HepG2 (cell line): ENCODE data around the gene COL4A2. TPM values are rescaled to one million over a fixed set of nuclear protein-coding genes. Genes with fewer than 3 reads are reported as not detected.

Source experiments
- ATAC-seq: fragments of 200-7000 bp; cut with Tn5 transposase; 3 replicates; pipeline ENCODE4 v1.9.1; 2020; ENCODE audit warnings: mild to moderate bottlenecking, moderate library complexity
- BruUV-seq: library from RNA; stranded (reverse); fragments of 400-500 nt; replicated peaks from 2 replicates; lab custom pipeline; 2021; lab: Mats Ljungman, UMichigan
- CTCF ChIA-PET: fragments of 300-600 bp; formaldehyde crosslinking; extraction: SDS; loops from one replicate; lab custom pipeline; 2021; ENCODE audit warnings: low total read pairs, inconsistent platforms, low intra/inter-chr PET ratio; lab: Yijun Ruan, JAX
- POLR2A ChIA-PET: fragments of 350-600 bp; sonication (Branson Sonifier 250); formaldehyde crosslinking; loops from one replicate; lab custom pipeline; 2020; ENCODE audit warnings: antibody characterized with exemption, inconsistent platforms; lab: Yijun Ruan, JAX
- DNase-seq: peaks from one replicate; pipeline ENCODE4 v3.0.0-alpha.2; 2015; ENCODE audit warnings: low spot score
- FAIRE-seq: peaks from 3 replicates; lab custom pipeline; 2011; peaks lifted over from hg19 to GRCh38; lab: Jason Lieb, UNC
- H2AFZ ChIP-seq: one replicate; pipeline ENCODE4 v1.6.1; 2011; ENCODE audit warnings: low read length, inconsistent platforms
- H3K27ac ChIP-seq: fragments of 300-600 bp; 3 replicates; pipeline ENCODE4 v1.8.0; 2011; ENCODE audit warnings: mixed run types, mild to moderate bottlenecking, mixed read lengths, low read length, inconsistent platforms; ENCODE audit not compliant: insufficient read depth; ENCODE audit errors: extremely low read length
- H3K27me3 ChIP-seq, 2 experiments: fragments of 200-600 bp in 1 of 2; 2 replicates in 1 of 2; 3 replicates in 1 of 2; pipeline versions ENCODE4 v1.6.0 to v1.8.0; 2011; ENCODE audit warnings: low read length in 2 of 2, mild to moderate bottlenecking in 2 of 2, moderate library complexity in 2 of 2, inconsistent platforms in 1 of 2; ENCODE audit not compliant: insufficient read depth in 2 of 2, control insufficient read depth in 1 of 2
- H3K36me3 ChIP-seq, 2 experiments: fragments of 200-600 bp in 1 of 2; replicated peaks in 1 of 2; 2 replicates in 1 of 2; 3 replicates in 1 of 2; pipeline versions ENCODE4 v1.5.1 to v1.8.0; 2011; ENCODE audit warnings: low read length in 2 of 2, inconsistent platforms in 1 of 2; ENCODE audit not compliant: insufficient read depth in 2 of 2, control insufficient read depth in 1 of 2
- H3K4me1 ChIP-seq: 2 replicates; pipeline ENCODE4 v1.5.1; 2012; ENCODE audit warnings: low read length, inconsistent platforms; ENCODE audit not compliant: insufficient read depth
- H3K4me2 ChIP-seq: 2 replicates; pipeline ENCODE4 v1.6.0; 2011; ENCODE audit warnings: low read depth, low read length, inconsistent platforms
- H3K4me3 ChIP-seq, 3 experiments: fragments of 200-600 bp in 1 of 3; sonication (generic), shearing (Covaris generic) in 1 of 3; replicated peaks in 1 of 3; 2 replicates each; pipeline ENCODE4 v1.5.1; 2011 to 2016; ENCODE audit warnings: low read length in 3 of 3, inconsistent platforms in 2 of 3, low read depth in 2 of 3, mild to moderate bottlenecking in 2 of 3, control low read depth in 1 of 3, mixed read lengths in 1 of 3; ENCODE audit not compliant: insufficient read depth in 1 of 3
- H3K79me2 ChIP-seq: one replicate; pipeline ENCODE4 v1.6.1; 2011; ENCODE audit warnings: low read length, inconsistent platforms; ENCODE audit not compliant: insufficient read depth
- H3K9ac ChIP-seq: 2 replicates; pipeline ENCODE4 v1.6.0; 2011; ENCODE audit warnings: mild to moderate bottlenecking, low read depth, low read length, inconsistent platforms; ENCODE audit not compliant: insufficient read depth
- H3K9me3 ChIP-seq: 2 replicates; pipeline ENCODE4 v1.5.1; 2012; ENCODE audit warnings: mild to moderate bottlenecking, low read length
- H4K20me1 ChIP-seq: 2 replicates; pipeline ENCODE4 v1.6.0; 2011; ENCODE audit warnings: inconsistent platforms, mild to moderate bottlenecking, low read length, moderate library complexity; ENCODE audit not compliant: insufficient read depth
- AGO1 ChIP-seq: fragments of 200-400 bp; formaldehyde crosslinking; IDR thresholded peaks from 2 replicates; pipeline ENCODE4 v1.6.1; 2017; ENCODE audit warnings: mild to moderate bottlenecking, low read depth, low read length, moderate library complexity; ENCODE audit not compliant: poor library complexity, severe bottlenecking
- HDAC2 ChIP-seq: sonication (generic); formaldehyde crosslinking; IDR thresholded peaks from 2 replicates; pipeline ENCODE4 v1.4.0; 2020; ENCODE audit warnings: missing genetic modification reagents
- HOXD1 ChIP-seq: sonication (generic); formaldehyde crosslinking; IDR thresholded peaks from 2 replicates; pipeline ENCODE4 v1.5.0; 2020; ENCODE audit warnings: missing genetic modification reagents
- MYNN ChIP-seq: sonication (generic); formaldehyde crosslinking; IDR thresholded peaks from 2 replicates; pipeline ENCODE4 v1.4.0; 2020; ENCODE audit warnings: mild to moderate bottlenecking, low read depth, missing genetic modification reagents
- NPAS2 ChIP-seq: sonication (generic); formaldehyde crosslinking; IDR thresholded peaks from 2 replicates; pipeline ENCODE4 v1.8.0; 2022; ENCODE audit warnings: mild to moderate bottlenecking, missing genetic modification reagents, borderline replicate concordance
- SETDB1 ChIP-seq: sonication (generic); formaldehyde crosslinking; IDR thresholded peaks from 2 replicates; pipeline ENCODE4 v1.5.1; 2020; ENCODE audit warnings: missing genetic modification reagents, mild to moderate bottlenecking, borderline replicate concordance
- SRSF4 ChIP-seq: fragments of 200-400 bp; formaldehyde crosslinking; IDR thresholded peaks from one replicate; pipeline ENCODE4 v1.6.1; 2018; ENCODE audit warnings: mild to moderate bottlenecking, low read depth, low read length, moderate library complexity; ENCODE audit not compliant: poor library complexity, severe bottlenecking
- ZBTB14 ChIP-seq: sonication (generic); formaldehyde crosslinking; IDR thresholded peaks from 2 replicates; pipeline ENCODE4 v1.4.0; 2020; ENCODE audit warnings: missing genetic modification reagents
- ZEB1 ChIP-seq: IDR thresholded peaks from 2 replicates; pipeline ENCODE4 v1.6.1; 2012; ENCODE audit warnings: mild to moderate bottlenecking, low read depth, inconsistent platforms; ENCODE audit not compliant: insufficient replicate concordance
- ZNF205 ChIP-seq: IDR thresholded peaks from 2 replicates; pipeline ENCODE4 v1.6.1; 2018; ENCODE audit warnings: missing biosample characterization, missing genetic modification reagents
- ZNF574 ChIP-seq: sonication (generic); formaldehyde crosslinking; IDR thresholded peaks from 2 replicates; pipeline ENCODE4 v1.4.0; 2020; ENCODE audit warnings: missing genetic modification reagents
- ZNF616 ChIP-seq: sonication (generic); formaldehyde crosslinking; IDR thresholded peaks from 2 replicates; pipeline ENCODE4 v1.5.0; 2020; ENCODE audit warnings: low read depth, mild to moderate bottlenecking, missing genetic modification reagents
- ZNF652 ChIP-seq: IDR thresholded peaks from 2 replicates; pipeline ENCODE4 v1.6.1; 2016; ENCODE audit warnings: low read depth, borderline replicate concordance
- ZNF891 ChIP-seq: sonication (generic); formaldehyde crosslinking; IDR thresholded peaks from 2 replicates; pipeline ENCODE4 v1.5.0; 2020; ENCODE audit warnings: mild to moderate bottlenecking, missing genetic modification reagents
- ZSCAN25 ChIP-seq: sonication (generic); formaldehyde crosslinking; IDR thresholded peaks from 2 replicates; pipeline ENCODE4 v1.8.0; 2022; ENCODE audit warnings: mild to moderate bottlenecking, missing genetic modification reagents
- WGBS: methylation state at CpG from one replicate; pipeline ENCODE4 v1.1.6; 2017; ENCODE audit warnings: low lambda C conversion rate; 5-methylcytosine and 5-hydroxymethylcytosine counted together
- in situ Hi-C: cut with HindIII; loops from 2 replicates; pipeline ENCODE4 v1.10.0; 2017; ENCODE audit warnings: low pct_unique_long_range_greater_than_20kb; ENCODE audit not compliant: extremely low pct_ligation_motif_present
- intact Hi-C: fragments of 100-400 bp; cut with micrococcal nuclease; formaldehyde crosslinking; loops from one replicate; pipeline ENCODE4 v1.10.0; 2022; ENCODE audit not compliant: unreplicated experiment
- polyA plus RNA-seq, 8 experiments: library from polyadenylated mRNA; depleted of rRNA in 3 of 8; stranded (reverse) in 7 of 8; unstranded in 1 of 8; fragments of >200 nt; fragmentation: Illumina TruSeq in 4 of 8; extraction: Trizol in 4 of 8; gene quantifications; 2 replicates each; pipeline versions ENCODE4 v1.2.1 to v1.2.3, GENCODE V29; 2011 to 2016; ENCODE audit warnings: low read depth in 4 of 8, missing spikeins in 1 of 8, mixed read lengths in 1 of 8; ENCODE audit not compliant: insufficient read depth in 1 of 8
- total RNA-seq, 5 experiments: library from RNA; depleted of rRNA; stranded (reverse); fragments of >200 nt; fragmentation: Illumina TruSeq; extraction: Trizol; gene quantifications; 2 replicates each; pipeline ENCODE4 v1.2.3, GENCODE V29; 2016; ENCODE audit warnings: low read depth in 1 of 5
- TF ChIP-seq, protein P1 (sequence below): sonication (generic); formaldehyde crosslinking; IDR thresholded peaks from 2 replicates; pipeline ENCODE4 v1.8.1; 2023; ENCODE audit warnings: mild to moderate bottlenecking, missing genetic modification reagents

The COL4A2 gene
- total and polyA plus RNA-seq, 2 of the 13 experiments (the other 11 are each of a cell fraction or from before 2014, with no cell fraction given): 0.22 to 1.9 TPM

DNA sequence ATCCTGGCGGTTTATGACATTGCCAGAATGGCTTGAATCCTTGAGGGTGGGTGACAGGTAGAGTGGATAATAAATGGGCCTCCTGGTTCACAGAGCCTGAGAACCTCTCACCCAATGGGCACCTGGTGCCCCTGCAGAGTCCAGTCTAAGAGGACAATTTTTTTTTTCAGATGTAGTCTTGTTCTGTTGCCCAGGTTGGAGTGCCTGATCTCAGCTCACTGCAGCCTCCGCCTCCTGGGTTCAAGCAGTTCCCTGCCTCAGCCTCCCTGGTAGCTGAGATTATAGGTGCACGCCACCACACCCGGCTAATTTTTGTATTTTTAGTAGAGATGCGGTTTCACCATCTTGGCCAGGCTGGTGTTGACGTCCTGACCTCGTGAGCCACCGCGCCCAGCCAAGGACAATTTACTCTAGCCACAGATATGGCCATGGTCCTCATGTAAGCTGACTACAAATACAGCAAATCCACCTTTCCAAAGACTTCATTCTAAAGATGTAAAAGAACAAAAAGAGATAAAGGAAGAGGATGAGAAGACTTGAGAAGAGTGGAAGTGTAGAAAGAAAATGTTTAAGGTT lies 33.0 kb downstream of the COL4A2 start (continued):
- TF ChIP-seq ZBTB14 (no peak), HDAC2 (no peak), ZNF574 (CRISPR knock-in tag) (no peak), ZNF652 (no peak), SETDB1 (no peak), ZEB1 (no peak)
- TF ChIP-seq, all 625 proteins: peak for 0

- H3K9me3 ChIP-seq: no peaks in the 10 kb centered on the region
- no peak for ATAC-seq
- no peaks in the 10 kb centered on the region for H4K20me1 ChIP-seq
- H3K4me2 ChIP-seq: no peak overlapping the region
- POLR2A ChIA-PET: no interaction called here
- no peak overlapping the region for H3K27ac ChIP-seq
- no peak for DNase-seq
- H3K4me1 ChIP-seq: no peaks in the 10 kb centered on the region
- H3K27me3 ChIP-seq: peaks cover 6 to 65% of the 10 kb centered on the region in 2 experiments; a peak in 3 of 5 replicates
- no peak overlapping the region for H2AFZ ChIP-seq
- in situ Hi-C loops: no loop called here
- 43% methylated on average over 20 of the region's 24 CpGs for WGBS
- H3K79me2 ChIP-seq: no peaks in the 10 kb centered on the region
- BruUV-seq: no TSS peak
- no peaks in the 10 kb centered on the region for H3K36me3 ChIP-seq
- no peak for FAIRE-seq
- no peak overlapping the region for H3K4me3 ChIP-seq
- no peak overlapping the region for H3K9ac ChIP-seq
- intact Hi-C loops: no loop called here
- CTCF ChIA-PET: no interaction called here
- TF ChIP-seq MYNN (CRISPR knock-in tag): no peak
- TF ChIP-seq AGO1: no peak
- no peak for TF ChIP-seq HOXD1 (CRISPR knock-in tag)
- no peak for TF ChIP-seq ZNF616
- TF ChIP-seq ZSCAN25 (CRISPR knock-in tag): no peak
- TF ChIP-seq ZNF891 (CRISPR knock-in tag): no peak
- TF ChIP-seq, protein P1, sequence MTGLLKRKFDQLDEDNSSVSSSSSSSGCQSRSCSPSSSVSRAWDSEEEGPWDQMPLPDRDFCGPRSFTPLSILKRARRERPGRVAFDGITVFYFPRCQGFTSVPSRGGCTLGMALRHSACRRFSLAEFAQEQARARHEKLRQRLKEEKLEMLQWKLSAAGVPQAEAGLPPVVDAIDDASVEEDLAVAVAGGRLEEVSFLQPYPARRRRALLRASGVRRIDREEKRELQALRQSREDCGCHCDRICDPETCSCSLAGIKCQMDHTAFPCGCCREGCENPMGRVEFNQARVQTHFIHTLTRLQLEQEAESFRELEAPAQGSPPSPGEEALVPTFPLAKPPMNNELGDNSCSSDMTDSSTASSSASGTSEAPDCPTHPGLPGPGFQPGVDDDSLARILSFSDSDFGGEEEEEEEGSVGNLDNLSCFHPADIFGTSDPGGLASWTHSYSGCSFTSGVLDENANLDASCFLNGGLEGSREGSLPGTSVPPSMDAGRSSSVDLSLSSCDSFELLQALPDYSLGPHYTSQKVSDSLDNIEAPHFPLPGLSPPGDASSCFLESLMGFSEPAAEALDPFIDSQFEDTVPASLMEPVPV (CRISPR knock-in tag): no peak
- no peak for TF ChIP-seq SRSF4
- TF ChIP-seq ZNF205 (CRISPR knock-in tag): no peak
- no peak for TF ChIP-seq NPAS2
Measured at GRCh38 chr13:110340812-110341444, 33.8 kb downstream of the COL4A2 start.
